ENCODE data around the gene FGFBP3. TPM values are rescaled to one million over a fixed set of nuclear protein-coding genes. Genes with fewer than 3 reads are reported as not detected.
A peak's percentile ranks its signal among the peaks of the same experiment; 100 is the strongest.
"Not testable (repeated sequence)": the region's sequence is repeated elsewhere in the genome, so short reads cannot be mapped to it uniquely, and the experiment has no call there.

The FGFBP3 gene
- total RNA-seq, 2 donors from 2014 or later = 0.37 to 0.65 TPM

DNA sequence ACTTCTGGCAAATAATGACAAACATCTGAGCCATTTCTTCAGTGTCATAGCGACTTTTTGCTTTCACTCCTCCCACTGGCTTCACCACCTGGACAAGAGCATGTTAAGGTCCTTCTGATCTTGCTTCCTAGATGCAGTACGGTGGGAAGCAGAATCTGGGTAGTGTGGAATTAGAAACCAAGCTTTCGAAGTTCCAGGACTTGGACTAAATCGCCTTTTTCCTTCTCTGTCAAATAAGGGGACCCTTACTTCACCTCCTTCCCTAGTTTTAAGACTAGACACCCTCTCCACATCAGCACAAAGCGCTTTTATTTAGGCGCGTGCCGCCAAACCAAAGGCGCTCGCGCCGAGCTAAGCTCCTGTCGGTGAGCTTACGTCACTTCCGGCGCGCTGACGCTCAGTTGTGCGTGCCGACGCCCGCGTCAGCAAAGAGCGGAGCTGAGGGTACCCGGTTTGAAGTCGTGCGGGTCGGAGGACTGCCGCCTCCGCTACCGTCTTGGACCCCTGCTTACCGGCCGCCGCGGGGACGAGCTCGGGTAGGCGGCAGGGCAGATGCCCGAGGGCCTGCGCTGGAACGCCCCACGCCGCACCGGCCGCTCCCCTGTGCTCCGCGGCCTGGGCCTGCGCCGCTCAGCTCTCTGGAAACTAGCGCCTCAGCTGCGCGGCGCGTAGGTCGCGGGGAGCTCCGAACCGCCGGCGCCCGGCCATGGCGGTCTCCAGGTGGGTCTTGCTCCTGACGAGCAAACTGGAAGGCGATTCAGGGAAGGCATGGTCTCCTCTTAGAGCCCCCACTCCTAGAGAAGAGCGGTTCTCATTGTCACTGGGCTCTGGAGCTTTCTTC lies 14.3 kb upstream of the FGFBP3 start, which contains the start of gene BTAF1:
TSS of gene BTAF1 (plus strand) at position 400 of the 841 bp plus-strand sequence. CDS start at position 707, 307 bp downstream.
- peak; percentile 98 for ATAC-seq (replicated peaks)
- Mint-ChIP-seq H3K4me1 (peaks cover 16% of the 10 kb centered on the region), H3K27ac (peak within 1 kb of the TSS; percentile 99), H3K9me3 (no peaks in the 10 kb centered on the region), H3K36me3 (ENCODE audit: low read depth) (peaks cover 43% of the 10 kb centered on the region), H3K4me3 (peak within 1 kb of the TSS; percentile 98), H3K27me3 (peaks cover 4% of the 10 kb centered on the region)

DNA sequence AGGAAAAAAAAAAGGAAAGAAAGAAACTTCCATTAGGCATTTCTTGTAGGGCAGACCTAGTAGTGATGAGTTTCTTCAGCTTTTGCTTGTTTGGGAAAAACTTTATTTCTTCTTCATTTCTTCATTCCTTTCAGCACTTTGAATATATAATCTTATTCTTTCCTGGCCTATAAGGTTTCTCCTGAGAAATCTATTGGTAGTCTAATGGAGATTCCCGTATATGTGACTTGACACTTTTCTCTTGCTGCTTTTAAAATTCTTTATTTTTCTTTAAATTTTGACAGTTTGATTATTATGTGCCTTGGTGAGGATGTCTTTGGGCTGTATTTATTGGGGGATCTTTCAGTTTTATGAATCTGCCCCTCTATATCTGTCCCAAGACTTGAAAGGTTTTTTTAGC lies 10.4 kb upstream of the FGFBP3 start:
- ATAC-seq (replicated peaks) = no peak
- Mint-ChIP-seq H3K27me3 (peaks cover 21% of the 10 kb centered on the region), H3K36me3 (ENCODE audit: low read depth) (peaks cover 14% of the 10 kb centered on the region), H3K4me3 (no peak overlapping the region), H3K9me3 (no peaks in the 10 kb centered on the region), H3K27ac (no peak overlapping the region), H3K4me1 (peaks cover 4% of the 10 kb centered on the region)

DNA sequence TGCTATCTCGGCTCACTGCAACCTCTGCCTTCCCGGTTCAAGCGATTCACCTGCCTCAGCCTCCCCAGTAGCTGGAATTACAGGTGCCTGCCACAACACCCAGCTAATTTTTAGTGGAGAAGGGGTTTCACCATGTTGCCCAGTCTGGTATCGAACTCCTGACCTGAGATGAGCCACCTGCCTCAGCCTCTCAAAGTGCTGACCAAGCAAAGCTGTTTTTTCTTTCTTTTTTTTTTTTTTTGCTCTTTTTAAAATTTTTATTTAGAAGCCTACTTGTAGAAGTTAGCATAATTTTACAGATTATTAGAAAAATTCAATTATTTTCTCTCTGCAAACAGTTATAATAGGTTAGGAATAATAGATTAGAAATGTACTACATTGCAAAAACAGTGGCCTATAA lies 1.2 kb upstream of the FGFBP3 start:
- Mint-ChIP-seq H3K9me3 (no peaks in the 10 kb centered on the region), H3K4me1 (peaks cover 18% of the 10 kb centered on the region), H3K36me3 (ENCODE audit: low read depth) (peaks cover 6% of the 10 kb centered on the region), H3K27me3 (peaks cover 5% of the 10 kb centered on the region), H3K27ac (no peak overlapping the region), H3K4me3 (no peak overlapping the region)
- ATAC-seq (replicated peaks) = no peak

DNA sequence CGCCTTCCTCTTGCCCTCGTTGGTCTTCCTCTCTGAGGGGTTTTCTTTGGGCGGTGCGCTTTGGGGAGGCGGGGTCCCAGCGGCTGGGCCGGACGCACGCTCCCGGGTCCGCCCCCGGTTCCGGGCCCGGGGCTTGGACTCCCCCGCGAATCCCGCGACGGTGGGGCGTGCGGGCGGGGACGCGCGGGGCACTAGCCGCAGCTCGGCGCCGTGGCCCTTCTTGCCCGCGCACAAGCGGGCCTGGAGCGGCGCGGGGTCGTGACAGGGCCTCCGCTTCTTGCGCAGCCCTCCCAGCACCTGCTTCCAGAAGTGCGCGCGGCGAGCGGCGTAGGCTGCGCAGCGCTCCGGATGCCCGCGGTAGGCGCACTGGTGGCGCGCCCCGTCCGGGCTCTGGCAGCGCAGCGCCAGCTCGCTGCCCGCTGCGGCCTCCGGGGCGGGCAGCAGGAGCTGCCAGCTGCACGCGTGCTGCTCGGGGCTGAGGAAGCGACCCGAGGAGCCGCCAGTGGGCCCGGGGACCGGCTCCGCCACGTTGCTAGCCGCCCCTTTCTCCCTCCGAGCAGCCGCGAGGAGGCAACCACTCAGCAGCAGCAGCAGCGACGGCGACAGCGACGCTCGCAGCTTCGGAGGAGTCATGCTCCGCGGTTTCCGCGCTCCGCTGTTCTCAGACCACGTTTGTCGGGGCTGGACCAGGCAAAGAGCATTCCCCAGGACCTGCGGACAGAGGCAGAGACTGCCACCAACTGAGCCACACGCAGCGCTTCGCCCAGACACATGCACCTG lies 759 bp downstream of the FGFBP3 start:
- ATAC-seq (replicated peaks) = peak; percentile 91
- Mint-ChIP-seq H3K4me3 (peak overlapping the region; percentile 88), H3K27ac (peak overlapping the region; percentile 82), H3K36me3 (ENCODE audit: low read depth) (peaks cover 6% of the 10 kb centered on the region), H3K4me1 (peaks cover 18% of the 10 kb centered on the region), H3K27me3 (peaks cover 2% of the 10 kb centered on the region), H3K9me3 (no peaks in the 10 kb centered on the region)

DNA sequence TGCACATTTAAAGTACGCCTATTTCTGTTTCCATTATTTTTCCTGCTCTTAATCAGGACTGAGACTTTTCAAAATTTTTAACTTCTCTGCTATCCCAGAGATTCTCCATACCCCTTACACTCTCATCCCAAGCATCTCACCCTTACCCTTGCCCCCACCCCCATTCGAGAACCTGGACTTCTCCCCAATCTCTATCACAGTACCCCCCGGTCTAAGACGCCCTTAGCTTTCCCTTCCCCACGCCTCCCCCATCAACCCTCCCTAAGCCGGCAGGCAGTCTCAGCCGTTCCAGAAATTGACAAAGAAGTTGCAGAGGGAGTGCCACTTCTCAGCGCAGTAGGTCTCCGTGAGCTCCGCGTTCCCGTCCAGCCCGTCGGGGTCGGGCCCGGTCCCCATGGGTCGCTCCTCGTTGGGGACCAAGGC lies 1.4 kb downstream of the FGFBP3 start:
- peak overlapping the region; percentile 2 for H3K27ac Mint-ChIP-seq
- peaks cover 18% of the 10 kb centered on the region for H3K4me1 Mint-ChIP-seq
- peaks cover 6% of the 10 kb centered on the region for H3K36me3 Mint-ChIP-seq (ENCODE audit: low read depth)
- H3K9me3 Mint-ChIP-seq = no peaks in the 10 kb centered on the region
- peaks cover 2% of the 10 kb centered on the region for H3K27me3 Mint-ChIP-seq
- H3K4me3 Mint-ChIP-seq = peak overlapping the region; percentile 79
- ATAC-seq (replicated peaks) = peak; percentile 22

DNA sequence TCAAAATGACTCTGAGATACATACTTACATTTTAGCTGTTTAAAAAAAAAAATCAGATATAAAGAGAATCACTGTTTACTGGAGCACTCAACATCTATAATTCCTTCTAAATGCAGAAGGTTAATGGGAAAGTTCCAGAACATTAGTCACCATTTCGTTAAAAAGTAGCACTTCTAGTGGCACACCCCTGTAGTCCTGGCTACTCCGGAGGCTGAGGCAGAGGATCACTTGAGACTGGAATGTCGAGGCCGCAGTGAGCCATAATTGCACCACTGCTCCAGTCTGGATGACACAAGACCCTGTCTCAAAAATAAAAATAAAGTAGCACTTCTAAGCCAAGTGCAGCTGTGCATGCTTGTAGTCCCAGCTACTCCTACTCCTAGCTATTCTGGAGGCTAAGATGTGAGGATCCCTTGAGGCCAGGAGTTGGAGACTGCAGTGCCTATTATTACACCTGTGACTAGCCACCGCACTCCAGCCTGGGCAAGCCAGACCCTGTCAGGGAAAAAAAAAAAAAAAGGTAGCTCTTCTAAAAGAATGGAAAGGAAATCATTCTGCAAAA lies 2.2 kb downstream of the FGFBP3 start:
- Mint-ChIP-seq H3K4me3 (peak overlapping the region; percentile 79), H3K27ac (peak overlapping the region; percentile 2), H3K4me1 (peaks cover 22% of the 10 kb centered on the region), H3K9me3 (no peaks in the 10 kb centered on the region), H3K27me3 (no peaks in the 10 kb centered on the region), H3K36me3 (ENCODE audit: low read depth) (peaks cover 6% of the 10 kb centered on the region)
- ATAC-seq (replicated peaks) = no peak

DNA sequence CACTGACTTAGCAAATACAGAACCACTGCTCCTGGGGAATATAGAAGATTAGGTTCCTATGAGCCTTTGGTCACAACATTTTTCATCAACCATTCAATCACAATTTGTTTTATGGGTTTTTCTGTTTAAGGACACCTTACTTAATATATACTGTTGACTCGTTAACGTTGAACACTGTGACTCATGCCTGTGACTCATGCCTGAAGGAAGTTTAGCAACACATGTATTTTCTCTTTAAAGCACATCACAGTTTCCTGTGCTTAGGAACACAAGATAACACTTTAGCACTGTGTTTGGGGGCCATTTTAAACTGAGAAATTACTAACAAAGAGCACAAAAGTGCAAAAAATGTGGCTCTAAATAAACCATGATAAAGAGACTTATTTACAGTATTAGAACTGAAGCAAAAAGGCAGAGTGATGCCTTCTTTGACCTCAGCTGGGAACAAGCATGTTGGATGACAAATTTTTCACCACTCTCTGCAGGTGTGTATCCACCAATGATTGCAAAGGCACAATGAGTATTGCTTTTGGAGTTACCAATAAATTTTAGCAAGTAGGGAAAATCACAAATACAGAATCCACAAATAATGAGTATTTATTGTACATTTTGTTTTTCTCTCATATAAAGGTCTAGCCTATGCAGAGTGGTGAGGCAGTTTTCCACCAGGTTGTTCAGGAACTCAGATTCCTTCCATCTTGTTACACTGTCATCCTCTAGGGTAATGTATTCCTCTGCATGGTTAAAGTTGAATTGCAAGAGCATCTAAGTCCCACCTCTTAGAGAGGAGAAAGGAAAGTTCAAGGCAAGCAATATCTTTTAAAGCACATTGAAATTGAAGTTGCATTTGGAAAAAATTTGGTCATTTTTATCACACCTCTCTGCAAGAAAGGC lies 7.3 kb downstream of the FGFBP3 start:
- Mint-ChIP-seq H3K36me3 (ENCODE audit: low read depth) (no peaks in the 10 kb centered on the region), H3K27ac (peak overlapping the region; percentile 77), H3K27me3 (peaks cover 10% of the 10 kb centered on the region), H3K4me3 (peak overlapping the region; percentile 46), H3K4me1 (peaks cover 15% of the 10 kb centered on the region), H3K9me3 (no peaks in the 10 kb centered on the region)
- peak; percentile 100 for ATAC-seq (replicated peaks)

DNA sequence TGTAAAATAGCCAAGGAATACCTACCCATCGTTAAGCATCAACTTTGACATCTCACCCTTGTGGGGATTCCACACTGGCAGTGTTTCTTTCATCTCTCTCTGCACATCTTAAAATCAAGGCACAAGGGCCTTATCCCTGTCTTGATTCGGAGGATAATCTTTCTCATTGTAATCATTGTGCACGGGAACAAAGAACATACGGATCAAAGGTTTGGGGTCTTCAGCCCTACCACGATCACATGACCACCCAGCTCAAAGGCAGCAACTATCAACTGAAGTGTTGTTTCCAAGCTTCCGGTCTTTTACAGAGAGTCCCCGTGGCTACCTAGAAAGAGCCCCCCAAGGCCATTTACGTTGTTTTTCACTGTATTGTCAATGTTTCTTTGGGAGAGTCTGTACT lies 11.9 kb downstream of the FGFBP3 start:
- no peak for ATAC-seq (replicated peaks)
- H3K4me3 Mint-ChIP-seq = no peak overlapping the region
- no peak overlapping the region for H3K27ac Mint-ChIP-seq
- peaks cover 13% of the 10 kb centered on the region for H3K27me3 Mint-ChIP-seq
- peaks cover 17% of the 10 kb centered on the region for H3K4me1 Mint-ChIP-seq
- H3K9me3 Mint-ChIP-seq = no peaks in the 10 kb centered on the region
- H3K36me3 Mint-ChIP-seq (ENCODE audit: low read depth) = no peaks in the 10 kb centered on the region

DNA sequence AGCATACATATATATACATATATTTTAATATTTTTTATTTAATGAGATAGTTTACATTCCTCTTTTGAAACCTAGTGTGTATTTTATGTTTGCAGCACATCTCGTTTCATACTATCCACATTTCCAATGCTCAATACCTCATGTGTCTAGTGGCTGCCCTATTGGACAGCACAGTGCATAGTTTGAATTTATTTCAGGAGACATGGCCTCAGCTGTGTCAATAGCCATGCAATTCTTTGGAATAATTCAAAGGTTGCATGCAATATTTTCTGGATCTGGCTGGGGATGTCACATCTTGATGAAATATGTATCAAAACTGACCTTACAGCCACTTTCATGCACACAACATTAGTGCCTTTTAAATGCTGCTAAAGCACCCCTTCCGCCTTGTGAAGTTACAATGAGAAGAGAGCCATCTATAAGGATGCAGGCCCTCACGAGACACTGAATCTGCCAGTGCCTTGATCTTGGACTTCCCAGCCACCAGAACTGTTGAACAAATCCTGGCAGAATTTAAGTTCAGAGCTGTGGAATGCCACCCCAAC lies 13.0 kb downstream of the FGFBP3 start:
- H3K27me3 Mint-ChIP-seq = peaks cover 13% of the 10 kb centered on the region
- no peaks in the 10 kb centered on the region for H3K9me3 Mint-ChIP-seq
- H3K27ac Mint-ChIP-seq = no peak overlapping the region
- peaks cover 8% of the 10 kb centered on the region for H3K4me1 Mint-ChIP-seq
- H3K4me3 Mint-ChIP-seq = no peak overlapping the region
- ATAC-seq (replicated peaks) = no peak
- H3K36me3 Mint-ChIP-seq (ENCODE audit: low read depth) = no peaks in the 10 kb centered on the region

DNA sequence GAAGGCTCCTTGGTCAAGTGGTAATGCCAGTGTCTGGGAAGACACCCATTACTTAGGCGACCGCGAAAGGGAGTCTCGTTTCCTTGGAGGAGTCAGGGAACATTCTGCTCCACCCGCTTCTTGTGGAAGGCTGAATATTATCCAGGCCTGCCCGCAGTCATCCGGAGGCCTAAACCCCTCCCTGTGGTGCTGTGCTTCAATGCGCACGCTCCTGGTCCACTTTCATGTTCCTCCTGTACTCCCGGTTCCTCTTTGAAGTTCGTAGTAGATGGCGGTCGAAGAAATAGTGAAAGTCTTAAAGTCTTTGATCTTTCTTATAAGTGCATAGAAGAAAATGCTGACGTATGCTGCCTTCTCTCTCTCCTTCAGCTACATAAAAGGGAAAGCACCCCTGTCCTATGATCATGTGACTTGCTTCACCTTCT lies 15.0 kb downstream of the FGFBP3 start:
- H3K36me3 Mint-ChIP-seq (ENCODE audit: low read depth); ATAC-seq (replicated peaks); H3K9me3 Mint-ChIP-seq; H3K27ac Mint-ChIP-seq; H3K4me1 Mint-ChIP-seq: not testable (repeated sequence)
- H3K27me3 Mint-ChIP-seq = peaks cover 15% of the 10 kb centered on the region
- H3K4me3 Mint-ChIP-seq = peak overlapping the region; percentile 14

DNA sequence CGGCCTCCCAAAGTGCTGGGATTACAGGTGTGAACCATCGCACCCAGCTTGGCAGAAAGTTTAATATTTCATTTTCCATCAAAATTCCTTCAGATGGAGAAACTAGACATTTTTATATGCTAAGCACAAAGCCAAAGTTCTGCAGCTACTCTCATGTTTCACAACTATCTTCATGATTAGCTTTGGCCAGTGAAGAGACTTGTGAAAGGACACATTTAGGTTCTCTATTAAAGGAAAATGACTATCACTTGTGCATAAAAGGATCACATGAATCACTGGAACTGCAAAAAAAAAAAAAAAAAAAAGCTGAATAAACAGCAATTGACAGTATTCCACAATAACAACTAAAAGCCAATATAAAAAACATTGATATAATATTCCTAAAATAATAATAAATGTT lies 16.2 kb downstream of the FGFBP3 start:
- H3K36me3 Mint-ChIP-seq (ENCODE audit: low read depth) = no peaks in the 10 kb centered on the region
- no peak overlapping the region for H3K4me3 Mint-ChIP-seq
- no peak overlapping the region for H3K27ac Mint-ChIP-seq
- peaks cover 17% of the 10 kb centered on the region for H3K27me3 Mint-ChIP-seq
- H3K9me3 Mint-ChIP-seq = no peaks in the 10 kb centered on the region
- ATAC-seq (replicated peaks) = no peak
- peaks cover 8% of the 10 kb centered on the region for H3K4me1 Mint-ChIP-seq

DNA sequence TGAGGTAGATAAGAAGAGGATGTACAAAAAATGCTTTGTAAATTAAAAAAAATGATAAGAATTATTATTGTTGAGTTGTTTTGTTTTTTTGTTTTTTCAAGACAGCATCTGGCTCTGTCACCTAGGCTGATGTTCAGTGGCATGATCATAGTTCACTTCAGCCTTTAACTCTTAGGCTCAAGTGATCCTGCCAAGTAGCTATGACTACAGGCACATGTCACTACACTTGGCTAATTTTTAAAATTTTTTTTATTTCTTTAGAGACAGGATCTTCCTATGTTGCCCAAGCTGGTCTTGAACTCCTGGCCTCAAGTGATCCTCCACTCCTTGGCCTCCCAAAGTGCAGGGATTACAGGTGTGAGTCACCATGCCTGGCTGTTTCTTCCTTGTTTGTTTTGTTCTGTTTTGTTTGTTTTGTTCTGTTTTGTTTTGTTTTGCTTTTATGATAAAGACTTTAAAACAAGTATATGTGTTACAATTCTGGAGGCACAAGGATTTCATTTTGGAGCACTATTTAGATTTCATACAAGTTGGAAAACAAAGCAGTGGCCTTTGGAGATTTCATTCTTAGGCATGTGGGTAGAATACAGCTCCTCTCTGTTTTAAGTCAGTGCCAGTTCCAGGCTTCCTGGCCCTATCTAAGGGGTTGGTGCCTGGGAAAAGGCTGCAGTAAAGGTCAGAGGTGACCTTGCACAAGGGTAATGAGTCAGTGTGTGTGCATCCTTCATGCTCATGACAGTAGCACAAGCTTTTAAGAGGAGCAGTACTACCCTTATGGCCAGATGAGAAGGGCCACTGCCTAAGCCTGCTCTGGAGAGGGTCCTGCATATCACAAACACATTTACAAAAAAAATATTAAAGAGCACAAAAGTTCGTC lies 17.9 kb downstream of the FGFBP3 start:
- Mint-ChIP-seq H3K9me3 (no peaks in the 10 kb centered on the region), H3K4me3 (no peak overlapping the region), H3K27me3 (peaks cover 10% of the 10 kb centered on the region), H3K27ac (no peak overlapping the region), H3K36me3 (ENCODE audit: low read depth) (no peaks in the 10 kb centered on the region), H3K4me1 (peaks cover 12% of the 10 kb centered on the region)
- no peak for ATAC-seq (replicated peaks)
